Astrocyte of the hippocampus (primary cell): ENCODE measurements around the gene SKI.

Experiments used
- DNase-seq: peaks from one replicate; pipeline ENCODE4 v3.0.0; 2011; ENCODE audit warnings: low read depth, low spot score

The SKI gene

DNA sequence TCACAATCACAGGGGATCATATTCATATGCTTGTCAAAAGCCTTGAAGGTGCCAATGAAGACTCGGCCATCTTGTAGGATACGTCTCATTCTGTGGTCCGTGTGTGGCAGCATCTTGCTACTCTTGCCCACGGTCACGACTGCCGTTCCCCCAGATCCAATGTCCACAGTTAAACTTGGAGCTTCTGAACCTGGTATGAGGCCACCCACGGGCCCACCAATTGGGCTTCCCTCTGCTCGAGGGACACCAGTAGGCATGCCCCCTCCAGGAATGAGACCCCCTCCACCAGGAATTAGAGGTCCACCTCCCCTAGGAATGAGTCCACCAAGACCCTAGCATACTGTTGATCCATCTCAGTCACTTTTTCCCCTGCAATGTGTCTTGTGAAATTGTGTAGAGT lies 123.6 kb downstream of the SKI start:
- no peak for DNase-seq

DNA sequence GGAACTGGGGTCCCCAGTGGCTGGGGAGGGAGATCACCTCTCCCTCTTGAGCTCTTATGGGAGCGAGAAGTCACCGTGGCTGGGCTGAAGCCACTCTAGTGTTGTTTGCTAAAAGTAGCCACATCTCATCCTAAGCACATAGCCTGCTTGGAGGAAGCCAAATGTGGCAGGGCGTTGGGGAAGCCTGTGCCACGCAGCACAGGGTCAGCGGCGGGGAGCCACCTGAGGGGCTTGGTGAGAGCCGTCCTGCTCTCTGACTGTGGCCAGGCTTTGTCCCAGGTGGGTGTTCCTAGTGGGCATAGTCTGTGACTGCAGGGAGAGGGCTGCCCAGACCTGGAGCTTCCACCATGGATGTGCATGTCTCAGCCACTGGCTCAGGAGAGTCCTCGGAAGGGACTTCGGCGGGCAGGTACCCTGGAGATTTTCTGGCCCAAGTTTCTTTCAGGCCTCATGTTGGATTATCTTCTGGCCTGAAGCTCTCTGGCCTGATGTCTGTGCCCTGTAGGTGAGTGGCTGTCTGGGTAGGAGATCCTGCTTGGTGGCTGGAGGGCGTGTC lies 124.3 kb downstream of the SKI start:
- no peak for DNase-seq

DNA sequence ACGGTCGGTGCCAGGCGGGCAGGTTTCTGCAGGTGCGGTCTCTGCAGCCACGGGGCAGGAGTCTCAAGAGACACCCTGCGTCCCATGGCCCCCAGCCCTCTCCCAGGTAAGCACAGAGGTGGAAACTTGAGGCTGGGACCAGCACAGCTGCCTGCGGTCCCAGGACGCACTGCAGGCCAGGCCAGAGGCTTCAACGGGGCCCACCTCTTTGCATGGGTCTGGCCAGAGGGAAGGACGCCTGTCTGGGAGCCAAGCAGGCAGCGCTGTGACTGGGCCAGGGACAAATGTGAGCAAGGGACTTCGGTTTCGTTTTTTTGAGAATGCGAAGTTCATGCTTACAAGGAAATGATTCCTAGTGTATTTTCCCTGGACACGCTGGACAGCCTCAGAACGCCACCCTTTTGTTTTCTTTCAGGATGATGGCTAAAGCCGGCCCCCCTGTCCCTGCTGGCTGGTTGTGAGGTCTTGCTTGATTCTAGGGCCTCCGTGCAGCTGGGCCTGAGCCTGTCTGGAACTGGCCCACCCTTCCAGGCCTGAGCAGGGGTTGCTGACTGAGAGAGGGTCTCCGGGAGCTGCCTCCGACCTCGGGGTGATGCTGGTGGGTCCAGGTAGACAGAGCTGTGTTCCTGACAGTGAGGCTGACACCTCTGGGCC lies 124.9 kb downstream of the SKI start:
- no peak for DNase-seq

DNA sequence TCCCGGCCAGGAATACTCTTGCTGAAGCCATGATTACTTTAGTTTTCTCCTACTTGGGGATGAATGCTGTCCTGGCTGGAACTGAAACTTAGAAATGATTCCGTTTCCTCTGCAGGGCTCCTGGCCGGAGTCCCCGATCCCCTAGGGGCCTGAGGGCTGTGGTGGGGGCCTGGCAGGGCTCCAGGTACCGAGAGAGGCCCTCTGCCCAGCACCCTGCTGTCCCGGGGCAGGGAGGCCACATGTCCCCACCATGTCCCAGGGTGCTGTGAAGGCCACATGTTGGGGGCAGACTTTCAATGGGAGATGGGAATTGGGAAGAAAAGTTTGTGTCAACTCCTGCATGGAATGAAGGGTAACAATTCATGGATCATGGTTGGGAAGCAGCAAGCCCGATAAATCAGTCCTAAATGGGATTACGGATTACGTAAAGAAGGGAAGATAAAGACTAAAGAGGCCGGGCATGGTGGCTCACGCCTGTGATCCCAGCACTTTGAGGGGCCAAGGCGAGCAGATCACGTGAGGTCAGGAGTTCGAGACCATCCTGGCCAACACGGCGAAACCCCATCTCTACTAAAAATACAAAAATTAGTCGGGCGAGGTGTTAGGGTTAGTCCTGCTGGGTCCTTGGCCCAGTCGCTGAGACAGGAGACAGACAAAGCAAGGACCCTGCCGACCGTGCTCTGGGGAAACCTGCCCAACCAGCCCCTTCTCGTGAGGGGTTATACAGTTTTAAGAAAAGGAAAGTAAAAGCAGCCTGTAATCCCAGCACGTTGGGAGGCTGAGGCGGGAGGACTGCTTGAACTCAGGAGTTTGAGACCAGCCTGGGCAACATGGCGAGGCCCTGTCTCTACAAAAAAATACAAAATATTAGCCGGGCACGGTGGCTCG lies 125.7 kb downstream of the SKI start:
- no peak for DNase-seq

DNA sequence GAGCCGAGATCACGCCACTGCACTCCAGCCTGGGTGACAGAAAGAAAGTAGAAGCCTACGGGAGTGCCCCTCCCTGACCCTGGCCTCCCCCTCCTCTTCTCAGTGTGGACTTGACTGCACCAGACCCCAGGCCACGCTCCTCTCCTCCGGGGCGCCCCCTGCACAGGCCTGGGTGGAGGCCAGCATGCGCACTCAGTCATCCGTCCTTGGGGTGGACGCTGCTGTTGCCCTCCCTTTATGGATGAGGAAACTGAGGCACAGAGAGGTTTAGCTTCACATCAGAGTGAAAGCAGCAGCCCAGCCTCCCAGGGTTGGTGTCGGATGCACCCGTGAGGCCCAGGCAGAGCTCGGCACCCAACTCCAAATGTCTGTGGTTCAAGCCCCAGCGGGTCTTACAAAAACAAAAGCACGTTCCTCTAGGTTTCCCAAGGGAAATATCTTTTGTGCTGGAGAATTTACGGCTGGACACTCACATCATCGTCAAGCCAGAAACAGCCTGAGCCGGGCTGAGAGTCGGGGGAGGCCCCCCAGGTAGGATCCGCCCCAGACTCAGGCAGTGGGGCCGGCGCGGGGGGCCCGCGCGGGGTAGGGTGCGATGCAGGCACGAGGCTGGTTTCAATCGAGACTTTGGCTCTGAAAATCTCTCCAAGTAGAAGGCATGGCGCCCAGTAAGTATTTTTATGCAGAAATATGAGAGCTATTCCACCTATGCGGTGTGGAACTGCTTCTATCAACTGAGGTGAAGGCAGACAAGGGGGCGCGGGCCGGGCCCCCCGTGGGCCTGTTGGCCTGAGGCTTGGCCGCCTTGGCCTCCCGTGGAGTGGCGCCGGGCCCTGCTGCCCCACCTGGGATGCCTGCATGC lies 126.6 kb downstream of the SKI start:
- DNase-seq = no peak

DNA sequence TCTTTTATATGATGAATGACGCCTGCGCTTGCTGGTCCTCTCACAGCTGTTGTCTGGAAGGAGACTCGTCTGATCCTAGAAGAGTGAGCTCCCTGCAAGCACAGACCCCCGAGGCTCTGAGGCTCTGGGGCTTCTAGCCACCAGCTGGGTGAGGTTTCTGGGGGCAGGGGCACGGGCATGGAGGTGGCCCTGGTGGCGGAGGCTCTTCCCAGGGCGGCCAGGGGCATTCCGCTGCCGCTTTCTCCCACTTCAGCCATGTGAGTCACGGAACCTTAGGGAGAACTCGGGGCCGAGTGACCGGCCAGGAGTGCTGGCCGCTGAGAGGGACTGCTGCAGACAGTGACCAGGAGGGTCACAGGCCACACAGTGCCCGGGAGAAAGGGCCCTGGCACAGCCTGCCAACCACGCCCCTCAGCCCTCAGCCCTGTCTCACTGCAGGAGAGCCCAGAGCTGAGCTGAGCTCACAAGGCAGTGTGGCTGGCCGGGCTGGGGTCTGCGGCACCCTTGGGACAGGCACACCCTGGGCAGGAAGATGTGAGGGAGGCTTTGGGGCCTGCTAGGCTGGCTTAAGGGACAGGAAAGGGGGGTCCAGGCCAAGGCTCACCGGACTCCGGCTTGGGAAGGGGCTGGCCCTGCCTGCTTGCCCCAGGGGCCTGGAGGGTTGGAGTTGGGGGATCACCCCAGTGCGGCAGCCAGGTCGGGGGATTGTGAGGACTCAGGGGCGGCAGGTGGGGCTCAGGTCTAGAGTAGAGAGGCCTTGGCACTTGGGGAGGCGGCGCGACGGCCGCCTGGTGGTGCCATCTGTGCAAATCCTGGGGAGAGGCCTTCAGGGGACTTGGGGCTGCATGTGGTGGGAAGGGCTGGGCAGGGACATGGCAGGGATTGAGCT lies 127.5 kb downstream of the SKI start:
- DNase-seq = no peak

DNA sequence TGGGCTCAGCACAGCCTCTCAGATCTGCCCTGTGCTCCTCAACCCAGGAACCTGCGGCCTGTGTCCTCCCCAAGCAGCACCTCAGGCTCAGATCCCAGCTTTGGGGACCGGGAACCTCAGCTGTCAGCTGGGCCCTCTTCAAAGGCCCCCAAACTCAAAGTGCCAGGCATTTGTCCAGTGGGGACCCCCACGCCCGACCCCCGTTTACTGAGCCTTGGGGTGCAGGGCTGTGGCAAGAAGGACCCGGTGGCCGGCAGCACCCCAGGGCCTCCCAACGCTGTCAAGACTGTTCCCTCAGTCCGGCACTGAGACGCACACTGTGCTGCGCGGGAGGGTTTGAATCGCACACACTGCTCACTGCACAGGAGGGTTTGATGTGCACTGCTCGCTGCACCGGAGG lies 128.3 kb downstream of the SKI start:
- DNase-seq = no peak

DNA sequence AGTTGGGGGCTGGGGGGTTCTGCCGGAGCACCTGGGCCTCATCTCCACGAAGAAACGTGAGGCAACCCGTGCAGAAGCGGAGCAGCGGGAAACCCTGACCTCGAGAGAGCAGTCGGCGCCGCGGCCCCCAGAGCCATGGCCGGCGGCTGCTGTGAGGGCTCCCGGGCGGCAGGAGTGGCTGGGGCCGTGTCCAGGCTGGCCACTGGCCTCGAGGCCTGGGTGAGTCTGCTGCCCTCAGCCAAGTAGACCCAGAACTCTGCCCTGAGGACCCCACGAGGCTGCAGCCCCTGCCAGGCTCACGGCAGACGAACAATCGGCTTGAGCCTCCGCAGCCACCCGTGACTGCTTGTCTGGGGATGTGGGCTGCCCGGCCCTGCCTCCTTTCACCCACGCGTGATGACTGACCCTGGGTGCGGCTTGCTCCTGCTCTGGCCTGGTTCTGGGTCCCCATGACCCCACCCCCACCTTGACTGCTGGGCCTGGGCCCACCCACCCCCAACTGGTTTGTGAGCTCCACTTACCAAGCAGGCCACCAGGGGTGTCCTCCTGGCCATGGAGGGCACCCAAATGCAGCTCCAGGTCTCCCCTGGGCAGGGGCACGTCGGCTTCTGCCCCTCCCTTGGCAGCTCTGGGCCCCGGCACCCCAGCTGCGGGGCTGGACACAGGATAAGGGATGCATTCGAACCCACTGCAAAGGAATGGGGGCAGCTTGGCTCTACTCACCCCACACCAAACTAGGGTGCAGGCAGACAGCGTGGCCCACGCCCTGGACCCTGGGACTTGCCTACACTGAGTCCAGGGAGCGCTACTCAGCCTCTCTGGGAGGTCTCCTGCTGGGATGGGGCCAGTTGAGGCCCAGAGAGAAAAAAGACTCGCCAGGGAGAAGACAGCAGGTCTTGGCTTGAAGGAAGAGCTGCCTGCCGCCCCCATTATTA lies 129.1 kb downstream of the SKI start:
- DNase-seq = no peak

DNA sequence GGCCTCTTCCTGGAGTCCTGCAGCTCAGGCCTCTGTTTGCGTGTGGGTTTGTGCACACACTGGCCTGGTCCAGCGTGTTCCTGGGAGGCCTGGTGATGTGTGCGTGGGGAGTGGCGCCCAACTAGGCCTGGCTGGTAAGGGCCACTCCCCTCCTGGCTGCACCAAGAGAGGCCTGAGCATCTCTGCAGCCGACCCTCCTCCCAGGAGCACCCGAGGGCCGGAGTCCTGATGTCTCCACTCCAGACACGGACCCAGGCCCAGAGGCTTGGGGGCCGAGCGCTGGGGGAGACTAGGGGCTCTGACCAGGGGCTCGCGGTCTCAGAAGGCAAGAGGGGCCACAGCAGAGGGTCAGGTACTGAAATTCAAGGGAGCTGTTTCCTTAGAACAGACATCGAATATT lies 130.0 kb downstream of the SKI start:
- DNase-seq = no peak

DNA sequence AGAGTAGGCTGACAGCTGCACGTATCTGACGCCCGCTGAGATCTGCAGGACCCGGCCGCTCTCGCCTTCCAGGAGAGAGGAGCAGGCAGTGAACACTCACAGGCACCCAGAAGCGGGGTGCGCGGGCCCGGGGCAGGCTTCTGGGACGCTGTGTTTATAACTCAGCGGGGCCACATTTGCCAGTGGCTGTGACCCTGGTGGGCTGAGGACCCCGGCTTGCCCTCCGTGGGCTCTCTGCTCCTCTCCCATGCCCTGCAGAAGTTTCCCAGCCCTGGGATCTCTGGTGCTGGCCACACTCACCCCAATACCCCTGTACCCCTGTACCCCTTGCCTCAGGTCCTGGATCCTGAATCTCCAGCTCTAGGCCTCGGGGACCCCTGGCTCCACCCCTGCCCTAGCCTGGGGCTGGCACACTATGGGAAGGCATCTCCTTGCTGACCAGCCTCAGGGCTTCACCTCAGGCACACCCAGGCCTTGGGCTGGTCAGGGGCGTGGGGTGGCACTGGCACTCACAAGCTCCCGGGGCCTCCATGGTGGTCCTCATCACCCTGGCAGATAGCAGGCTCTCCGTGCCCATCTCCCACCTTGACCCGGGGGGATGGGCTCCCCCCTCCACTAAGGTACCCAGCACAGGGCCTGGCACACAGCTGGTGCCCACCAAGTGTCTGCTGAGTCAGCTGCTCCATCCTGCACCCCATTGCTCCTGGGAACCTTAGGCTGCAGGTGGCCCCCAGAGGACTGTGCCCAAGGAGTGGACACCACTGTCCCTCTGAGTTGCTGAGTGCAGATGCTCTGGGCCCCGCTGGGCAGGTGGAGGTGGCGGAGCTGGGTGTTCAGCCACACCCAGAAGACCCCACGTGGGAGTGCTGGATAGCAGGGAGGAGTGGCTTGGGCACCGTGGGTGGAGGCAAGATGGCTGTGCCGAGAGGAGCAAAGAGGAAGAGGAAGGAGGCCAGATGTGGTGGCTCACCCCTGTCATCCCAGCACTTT lies 130.8 kb downstream of the SKI start:
- DNase-seq = no peak
